GM19324 (cell line): Measurements from ENCODE around the gene AXIN1.
"Not testable (repeated sequence)": the region's sequence is repeated elsewhere in the genome, so short reads cannot be mapped to it uniquely, and the experiment has no call there.

Experiments
- ATAC-seq: cut with Tn5 transposase; IDR thresholded peaks from one replicate; pipeline ENCODE4 v1.9.1; 2021; ENCODE audit warnings: mild to moderate bottlenecking, moderate library complexity; ENCODE audit not compliant: unreplicated experiment, low FRiP score

AXIN1 gene

DNA sequence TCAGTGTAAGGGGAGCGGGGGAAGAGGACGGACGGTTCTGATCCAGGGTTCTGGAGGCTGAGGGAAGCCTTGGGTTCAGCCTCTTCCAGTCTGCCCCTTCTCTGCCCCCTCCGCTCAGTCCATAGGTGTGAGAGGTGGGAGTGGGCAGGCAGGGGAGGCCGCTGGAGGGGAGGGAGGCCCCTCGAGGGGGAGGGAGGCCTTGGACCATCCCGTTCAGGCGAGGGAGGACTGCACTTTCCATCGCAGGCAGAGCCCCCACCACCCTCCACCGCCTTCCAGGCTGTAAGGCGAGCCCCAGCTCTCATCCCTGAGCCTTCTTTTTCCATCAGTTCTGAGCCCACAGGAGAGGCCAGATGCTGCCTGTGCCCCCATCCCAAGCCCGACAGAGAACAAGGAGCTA is 4.2 kb upstream of the AXIN1 start:
- no peak for ATAC-seq

DNA sequence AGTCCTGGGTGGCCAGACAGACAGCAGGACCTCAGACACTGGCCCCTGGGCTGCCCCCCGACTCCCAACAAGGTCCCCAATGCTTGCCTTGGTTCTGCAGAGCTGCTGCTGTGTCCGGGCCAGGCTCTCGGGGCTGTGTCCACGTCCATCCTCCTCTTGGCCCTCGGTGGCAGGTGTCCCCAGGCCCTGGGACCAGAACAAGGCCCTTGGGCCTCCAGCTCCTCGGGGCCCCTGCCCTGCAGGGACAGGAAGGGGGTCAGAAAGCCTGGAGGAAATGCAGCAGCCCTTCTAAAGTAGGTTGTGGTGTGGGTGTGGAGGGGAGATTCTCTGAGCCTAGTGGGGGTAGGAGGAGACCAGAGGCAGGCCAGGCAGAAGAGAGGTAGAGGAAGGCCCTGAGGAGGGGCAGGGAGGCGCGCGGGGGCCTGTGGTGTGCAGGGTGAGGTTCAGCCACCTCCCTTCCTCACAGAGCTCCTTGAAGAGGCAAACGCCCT is 2.5 kb upstream of the AXIN1 start:
- ATAC-seq: no peak

DNA sequence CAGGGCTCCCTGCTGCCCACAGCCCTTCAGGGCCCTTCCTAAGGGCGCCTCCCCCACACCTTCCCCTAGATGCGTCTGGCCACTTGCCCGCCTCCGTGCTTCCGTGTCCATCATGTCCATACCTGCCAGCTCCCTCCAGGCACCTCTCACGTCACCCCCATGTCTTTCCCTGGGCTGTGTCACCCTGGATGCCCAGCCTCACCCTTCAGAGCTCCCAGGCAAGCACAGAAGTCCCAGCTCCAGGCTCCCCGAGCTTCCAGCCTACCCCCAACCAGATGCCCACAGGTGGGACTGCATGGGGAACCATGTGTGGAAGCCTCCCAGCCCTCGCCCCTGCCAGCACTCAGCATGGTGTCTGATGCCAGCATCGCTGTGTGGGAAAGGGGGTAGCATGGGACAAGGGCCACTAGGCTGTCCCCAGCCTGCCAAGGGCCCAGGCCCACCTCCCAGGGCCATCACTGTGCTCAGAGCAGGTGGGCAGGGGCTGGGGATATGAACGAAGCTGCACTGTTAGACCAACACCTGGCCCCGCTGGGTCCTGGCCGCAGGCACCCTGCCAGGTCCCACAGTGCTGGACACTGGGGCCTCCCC is 1.9 kb upstream of the AXIN1 start:
- no peak for ATAC-seq

DNA sequence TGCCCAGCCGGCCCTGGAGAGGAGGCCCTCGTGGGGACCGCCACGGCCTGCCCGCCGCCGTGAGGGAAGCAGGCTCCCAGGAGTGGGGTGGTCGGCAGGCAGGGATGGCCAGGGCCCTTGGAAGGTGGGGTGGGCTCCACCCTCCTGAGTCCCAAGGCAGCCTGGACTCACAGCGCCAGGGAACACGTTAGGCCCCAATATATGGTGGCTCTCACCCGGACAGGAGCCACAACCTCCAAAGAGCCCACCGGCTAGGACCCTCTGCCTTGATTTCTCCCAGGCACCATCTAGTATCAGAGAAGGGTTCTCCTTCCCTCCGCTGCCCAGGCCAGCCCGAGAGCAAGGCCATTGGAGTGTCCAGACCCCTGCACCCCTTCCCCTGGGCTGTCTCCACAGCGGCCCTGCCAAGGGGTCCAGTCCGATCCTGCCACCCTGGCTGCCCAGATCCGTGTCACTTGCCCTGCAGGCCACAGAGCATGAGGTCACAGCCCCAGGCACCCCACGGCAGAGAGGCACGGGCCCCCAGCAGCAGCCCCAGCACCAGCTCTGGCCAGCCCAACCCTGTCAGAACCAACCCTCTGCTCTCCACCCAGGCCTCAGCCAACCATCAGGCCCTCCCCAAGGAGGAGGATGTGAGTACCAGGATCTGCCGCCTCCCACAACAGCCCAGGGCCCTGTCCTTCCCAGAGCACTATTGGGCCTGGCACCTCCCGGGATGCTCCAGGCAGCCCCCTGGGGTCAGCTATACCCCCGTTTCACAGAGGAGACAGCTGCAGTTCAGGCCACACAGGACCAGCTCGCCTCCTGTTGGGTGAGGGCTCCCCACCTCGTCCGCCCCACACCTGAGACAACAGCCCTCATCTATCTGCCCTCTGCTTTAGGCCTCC is 1.1 kb upstream of the AXIN1 start:
- peak; percentile 11 for ATAC-seq

DNA sequence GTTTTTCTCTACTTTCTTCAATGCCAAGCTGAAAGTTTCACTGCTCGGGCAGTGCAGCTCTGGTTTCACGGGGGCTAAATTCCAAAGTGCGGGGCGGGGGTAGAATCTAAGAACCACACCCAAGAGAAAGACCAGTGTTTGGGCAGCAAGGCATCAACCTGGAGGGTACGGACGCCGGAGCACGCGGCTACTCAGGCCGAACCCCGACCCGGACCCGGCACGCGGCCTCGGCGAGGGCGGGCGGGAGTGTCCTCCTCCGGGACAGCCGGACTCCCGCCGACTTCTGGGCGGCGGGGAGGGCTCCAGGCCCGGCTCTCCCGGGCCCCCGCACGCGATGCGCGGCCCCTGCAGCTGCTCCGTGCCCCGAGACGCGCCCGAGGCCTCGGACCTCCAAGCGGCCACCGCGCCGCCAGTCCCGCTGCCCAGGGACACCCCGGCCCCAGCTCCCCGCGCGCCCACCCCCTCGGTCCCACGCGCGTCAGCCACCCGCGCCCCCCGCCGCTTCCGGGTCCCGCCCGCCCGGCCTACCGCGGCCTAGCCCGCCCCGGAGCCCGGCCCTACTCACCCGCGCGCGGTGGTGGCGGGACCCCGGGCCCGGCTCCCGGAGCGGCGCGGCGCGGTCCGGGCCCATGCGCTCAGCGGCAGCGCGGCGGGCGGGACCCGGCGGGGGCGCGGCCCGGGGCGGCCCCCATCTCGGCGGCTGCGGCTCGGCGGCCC is 561 bp downstream of the AXIN1 start:
- peak; percentile 32 for ATAC-seq

DNA sequence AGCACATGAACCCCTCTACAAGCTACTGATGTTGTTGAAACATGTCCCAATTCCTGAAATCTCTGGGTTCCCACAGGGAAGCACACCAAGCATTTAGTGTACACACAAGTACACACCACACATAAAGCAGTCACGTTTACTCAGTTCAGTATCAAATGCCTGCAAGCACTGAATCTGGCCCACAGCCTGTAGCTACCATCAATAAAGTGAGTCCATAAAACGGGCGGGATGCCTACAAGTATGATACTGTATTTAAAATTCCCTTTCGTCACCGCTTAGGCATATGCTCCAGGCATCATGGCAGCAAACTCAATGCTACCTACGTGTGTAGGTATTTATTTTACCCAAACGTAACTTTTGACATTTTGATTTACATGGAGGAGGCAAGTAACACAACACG is 2.3 kb downstream of the AXIN1 start:
- no peak for ATAC-seq

DNA sequence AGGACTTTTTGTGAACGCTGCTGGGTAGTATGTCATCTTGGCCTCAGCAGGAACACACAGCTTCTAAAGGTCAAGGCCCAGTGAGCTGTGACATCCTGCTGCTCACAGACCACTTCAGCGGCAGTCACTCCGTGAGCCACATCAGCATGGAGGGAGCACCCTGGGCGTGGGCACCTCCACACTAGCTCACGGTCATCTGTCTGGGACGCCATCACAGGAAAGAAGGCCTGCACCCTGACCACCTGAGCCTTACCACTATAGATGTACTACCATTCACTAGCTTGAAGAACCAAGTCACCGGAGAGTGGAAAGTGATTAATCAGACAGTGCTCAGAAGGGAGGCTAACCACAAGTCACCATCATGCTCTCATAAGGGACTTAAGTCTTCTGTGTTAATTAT is 3.3 kb downstream of the AXIN1 start:
- no peak for ATAC-seq

DNA sequence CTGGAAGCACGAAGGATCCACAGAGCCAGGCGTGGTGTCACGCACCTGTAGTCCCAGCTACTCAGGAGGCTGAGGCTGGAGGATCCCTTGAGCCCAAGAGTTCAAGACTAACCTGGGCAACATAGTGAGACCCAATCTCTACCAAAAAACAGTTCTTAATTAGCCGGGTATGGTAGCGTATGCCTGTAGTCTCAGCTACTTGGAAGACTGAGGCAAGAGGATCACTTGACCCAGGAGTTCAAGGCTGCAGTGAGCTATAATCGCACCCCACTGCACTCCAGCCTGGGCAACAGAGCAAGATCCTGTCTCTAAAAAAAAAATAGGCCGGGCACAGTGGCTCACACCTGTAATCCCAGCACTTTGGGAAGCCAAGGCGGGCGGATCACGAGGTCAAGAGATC is 4.0 kb downstream of the AXIN1 start:
- not testable (repeated sequence) for ATAC-seq

DNA sequence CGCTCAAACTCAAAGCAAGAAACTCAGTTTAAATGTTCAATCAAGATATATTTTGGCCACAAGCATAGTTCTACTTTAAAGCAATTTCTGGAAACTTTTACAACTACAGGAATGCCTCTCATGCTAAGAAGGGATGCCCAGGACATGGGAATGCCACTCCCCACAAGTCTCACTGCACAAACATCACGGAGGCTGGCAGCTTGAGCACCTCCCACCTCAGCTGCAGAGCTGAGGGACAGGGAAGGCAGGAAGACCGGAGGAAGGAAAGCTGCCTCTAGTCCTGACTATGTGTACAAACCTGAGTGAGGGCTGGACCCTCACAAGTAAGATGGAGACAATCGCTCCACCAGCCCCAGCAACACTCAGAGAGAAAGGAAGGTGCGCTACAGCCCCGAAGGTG is 5.3 kb downstream of the AXIN1 start:
- ATAC-seq: no peak

DNA sequence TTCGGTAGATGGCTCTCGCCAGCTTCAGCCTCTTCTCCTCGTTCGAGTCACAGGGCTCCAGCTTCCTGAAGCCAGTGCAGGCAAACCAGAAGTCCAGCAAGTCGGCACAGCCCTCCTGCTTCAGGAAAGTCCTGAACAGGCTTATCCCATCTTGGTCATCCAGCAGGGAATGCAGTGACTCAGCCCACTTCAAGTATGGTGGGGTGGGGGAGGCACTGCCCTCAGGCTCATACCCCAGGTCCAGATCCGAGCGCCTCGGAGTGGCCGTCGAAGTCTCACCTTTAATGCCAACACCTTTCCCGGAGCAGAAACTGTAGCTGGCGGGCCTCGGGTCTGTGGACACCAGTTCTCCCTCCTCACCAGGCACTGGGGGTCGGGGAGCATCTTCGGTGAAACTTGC is 5.9 kb downstream of the AXIN1 start:
- no peak for ATAC-seq

DNA sequence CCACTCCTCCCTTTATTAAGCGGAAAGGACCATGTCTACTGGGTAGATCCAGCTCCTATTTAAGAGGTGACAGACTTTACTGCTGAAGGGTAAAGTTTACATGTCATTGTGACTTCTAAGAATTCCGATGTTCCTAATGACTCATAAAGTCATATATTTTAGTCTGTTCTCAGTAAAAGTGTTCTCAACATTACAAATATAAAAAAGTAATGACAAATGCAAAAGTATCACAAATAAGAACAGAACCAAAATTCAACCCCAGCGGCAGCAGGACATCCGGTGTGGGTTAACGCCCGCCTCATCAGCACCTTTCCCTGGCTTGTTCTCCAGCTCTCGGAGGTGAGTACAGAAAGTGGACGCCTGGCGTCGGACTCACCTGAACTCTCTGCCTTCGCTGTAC is 6.8 kb downstream of the AXIN1 start:
- ATAC-seq: no peak

DNA sequence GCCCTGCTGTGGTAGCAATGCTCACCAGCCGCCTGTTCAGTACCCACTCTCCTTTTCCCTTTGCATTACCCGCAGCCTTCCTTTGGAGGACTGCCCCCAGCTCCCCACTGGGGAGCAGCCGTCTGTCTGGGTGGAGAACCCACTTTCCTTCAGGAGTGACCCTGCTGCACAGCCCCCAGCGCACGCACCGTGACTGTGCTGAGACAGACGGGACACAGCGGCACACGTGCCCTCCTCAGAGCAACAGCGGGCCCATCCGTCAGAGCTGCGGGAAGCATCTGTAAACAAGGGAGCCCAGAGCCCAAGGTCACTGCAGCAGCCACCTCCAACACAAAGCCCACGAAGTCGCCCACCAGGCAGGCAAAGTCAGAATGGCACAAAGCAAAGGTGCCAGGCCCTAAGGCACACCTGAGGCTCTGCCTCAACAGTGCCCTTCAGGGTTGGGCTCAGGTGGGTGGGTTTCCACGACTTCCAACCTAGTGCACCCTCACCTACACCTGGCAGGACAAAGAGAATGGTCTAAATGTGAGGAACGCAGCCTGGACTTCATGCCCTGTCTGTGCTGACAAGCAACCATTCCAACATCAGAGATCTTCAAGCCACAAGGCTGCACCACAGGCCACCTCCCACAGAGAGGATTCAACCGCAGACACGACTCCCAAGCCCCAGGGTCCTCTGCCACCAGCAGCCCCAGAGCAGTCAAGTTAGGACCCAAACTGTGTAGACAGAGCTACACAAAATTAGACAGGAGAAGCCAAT is 9.9 kb downstream of the AXIN1 start:
- ATAC-seq: no peak

DNA sequence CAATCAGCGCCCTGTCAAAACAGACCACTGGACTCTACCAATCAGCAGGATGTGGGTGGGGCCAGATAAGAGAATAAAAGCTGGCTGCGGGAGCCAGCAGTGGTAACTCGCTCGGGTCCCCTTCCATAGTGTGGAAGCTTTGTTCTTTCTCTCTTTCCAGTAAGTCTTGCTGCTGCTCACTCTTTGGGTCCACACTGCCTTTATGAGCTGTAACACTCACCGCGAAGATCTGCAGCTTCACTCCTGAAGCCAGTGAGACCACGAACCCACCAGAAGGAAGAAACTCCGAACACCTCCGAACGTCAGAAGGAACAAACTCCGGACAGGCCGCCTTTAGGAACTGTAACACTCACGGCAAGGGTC is 10.6 kb downstream of the AXIN1 start:
- ATAC-seq: not testable (repeated sequence)

DNA sequence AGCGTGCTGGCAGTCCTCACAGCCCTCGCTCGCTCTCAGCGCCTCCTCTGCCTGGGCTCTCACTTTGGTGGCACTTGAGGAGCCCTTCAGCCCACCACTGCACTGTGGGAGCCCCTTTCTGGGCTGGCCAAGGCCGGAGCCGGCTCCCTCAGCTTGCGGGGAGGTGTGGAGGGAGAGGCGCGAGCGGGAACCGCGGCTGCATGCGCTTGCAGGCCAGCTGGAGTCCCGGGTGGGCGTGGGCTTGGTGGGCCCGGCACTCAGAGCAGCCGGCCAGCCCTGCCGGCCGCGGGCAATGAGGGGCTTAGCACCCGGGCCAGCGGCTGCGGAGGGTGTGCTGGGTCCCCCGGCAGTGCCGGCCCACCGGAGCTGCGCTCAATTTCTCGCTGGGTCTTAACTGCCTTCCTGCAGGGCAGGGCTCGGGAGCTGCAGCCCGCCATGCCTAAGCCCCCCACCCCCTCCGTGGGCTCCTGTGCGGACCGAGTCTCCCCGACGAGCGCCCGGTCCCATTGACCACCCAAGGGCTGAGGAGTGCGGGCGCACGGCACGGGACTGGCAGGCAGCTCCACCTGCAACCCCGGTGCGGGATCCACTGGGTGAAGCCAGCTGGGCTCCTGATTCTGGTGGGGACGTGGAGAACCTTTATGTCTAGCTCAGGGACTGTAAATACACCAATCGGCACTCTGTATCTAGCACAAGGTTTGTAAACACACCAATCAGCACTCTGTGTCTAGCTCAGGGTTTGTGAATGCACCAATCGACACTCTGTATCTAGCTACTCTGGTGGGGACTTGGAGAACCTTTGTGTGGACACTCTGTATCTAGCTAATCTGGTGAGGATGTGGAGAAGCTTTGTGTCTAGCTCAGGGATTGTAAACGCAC is 11.2 kb downstream of the AXIN1 start:
- ATAC-seq: not testable (repeated sequence)

DNA sequence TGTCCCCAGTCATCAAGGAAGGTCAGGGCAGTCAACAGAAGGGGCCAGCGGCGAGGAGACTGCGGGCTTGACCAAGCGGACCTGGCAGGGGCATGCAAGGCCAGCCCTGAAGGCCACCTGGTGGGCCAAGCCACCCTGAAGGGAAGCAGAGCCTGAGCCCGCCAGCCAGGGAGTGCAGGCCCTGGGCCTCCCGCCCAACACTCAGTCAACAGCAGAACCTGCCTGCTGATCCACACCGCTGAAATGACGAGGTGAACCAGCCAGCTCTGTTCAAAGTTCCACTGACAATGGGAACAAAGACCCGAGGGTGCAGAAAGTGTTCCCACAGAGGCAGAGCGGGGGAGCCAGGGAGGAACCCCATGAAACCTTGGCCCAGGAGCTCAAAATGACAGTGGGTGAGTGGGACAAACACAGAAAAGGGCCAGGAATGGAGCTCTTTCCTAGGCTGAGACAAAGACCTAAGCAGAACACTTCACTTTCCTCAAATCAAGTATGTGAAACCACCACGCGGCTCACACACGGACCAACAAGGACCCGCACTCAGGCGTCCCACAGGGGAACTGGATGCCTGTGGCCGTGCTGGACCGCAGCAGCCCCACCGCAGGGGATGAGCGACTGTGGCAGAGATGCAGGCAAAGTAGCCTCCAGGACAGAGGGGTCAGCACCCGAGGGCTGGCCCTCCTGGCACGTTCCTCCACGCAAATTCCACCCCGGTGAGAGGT is 12.0 kb downstream of the AXIN1 start:
- ATAC-seq: no peak

DNA sequence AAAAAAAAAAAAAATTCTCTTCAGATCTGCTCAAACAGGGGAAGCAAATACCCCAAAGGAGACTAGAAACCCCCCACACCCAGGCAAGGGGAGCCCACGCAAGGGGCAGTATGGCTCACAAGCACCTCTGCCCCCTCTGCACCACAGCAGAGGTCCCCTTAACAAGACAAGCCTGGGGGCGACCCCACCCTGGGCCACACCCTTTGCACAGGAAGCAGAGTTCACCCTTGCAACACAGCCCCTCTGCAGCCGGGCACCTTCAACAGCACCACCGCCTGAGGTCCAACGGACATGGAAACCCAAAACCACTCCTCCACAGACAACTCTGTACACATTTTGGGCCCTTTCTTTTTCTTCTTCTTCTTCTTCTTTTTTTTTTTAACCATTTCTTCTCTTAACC is 12.8 kb downstream of the AXIN1 start:
- ATAC-seq: no peak

DNA sequence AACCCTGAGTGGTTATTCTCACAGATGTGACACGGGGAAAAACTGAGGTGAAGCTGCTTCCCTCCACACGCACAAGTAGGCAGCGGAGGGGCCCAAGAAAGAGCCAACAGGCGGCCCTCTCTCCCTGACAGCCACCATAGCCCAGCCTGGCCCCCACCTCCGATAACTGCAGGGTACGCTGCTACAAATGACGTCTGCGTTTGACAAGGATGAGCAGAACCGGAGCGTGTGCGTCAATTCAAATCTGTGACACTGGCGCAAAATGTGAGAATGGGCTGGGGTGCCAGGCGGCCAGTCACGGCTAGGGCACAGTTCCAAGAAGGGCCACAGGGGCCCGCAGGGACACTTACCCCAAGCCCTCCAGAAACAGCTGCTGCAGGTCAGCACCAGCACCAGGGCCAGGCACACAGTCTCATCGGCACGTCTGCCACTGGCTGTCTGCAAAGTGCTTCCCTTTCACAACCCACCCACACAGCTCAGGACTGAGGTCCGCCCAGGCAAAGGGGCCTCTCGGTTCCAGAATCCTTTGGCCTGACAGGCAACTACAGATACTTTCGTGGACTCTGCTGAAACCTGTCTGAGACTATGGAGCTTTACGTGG is 14.4 kb downstream of the AXIN1 start:
- ATAC-seq: no peak

DNA sequence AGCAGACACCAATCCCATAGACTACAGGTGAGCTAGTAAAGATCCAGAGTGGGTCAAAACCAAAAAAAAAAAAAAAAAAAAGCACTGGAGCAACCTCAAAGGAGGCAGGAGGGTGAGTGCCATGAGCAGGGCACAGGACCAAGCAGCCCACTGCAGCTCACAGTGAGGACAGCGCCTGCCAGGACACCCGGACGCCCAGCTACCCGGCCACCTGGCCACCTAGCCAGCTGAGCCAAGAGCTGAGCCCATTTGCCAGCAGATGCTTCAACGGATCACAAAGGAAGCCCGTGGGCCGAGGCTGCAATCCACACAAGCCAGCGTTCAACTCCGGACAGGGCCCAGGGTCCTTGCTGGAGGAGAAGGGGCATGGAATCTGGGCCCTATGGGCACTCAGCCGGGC is 15.1 kb downstream of the AXIN1 start:
- ATAC-seq: no peak

DNA sequence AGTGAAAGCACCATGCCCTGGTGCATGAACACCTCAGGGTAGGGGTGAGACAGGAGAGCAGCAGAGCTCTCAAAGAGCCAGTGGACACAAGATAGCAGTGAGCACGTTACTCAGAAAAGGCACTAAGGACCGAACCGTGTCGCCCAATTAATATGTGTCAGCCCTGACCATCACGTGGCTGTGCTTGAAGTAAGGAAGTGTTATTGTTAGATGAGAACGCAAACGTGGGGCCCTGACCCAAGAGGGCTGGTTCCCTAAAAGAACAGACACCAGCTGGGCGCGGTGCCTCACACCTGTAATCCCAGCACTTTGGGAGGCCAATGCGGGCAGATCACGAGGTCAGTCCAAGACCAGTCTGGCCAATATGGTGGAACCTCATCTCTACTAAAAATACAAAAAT is 16.3 kb downstream of the AXIN1 start:
- ATAC-seq: no peak
